AG09319 (cell line): Measurements from ENCODE around the gene GAREM2.

ENCODE experiments used
- DNase-seq: peaks from one replicate; pipeline ENCODE4 v3.0.0-alpha.2; 2010; ENCODE audit warnings: low read depth; ENCODE audit errors: extremely low read depth
- CTCF ChIP-seq: IDR thresholded peaks from 2 replicates; pipeline ENCODE4 v1.5.1; 2011; ENCODE audit warnings: low read depth, mild to moderate bottlenecking, inconsistent platforms, low read length, moderate library complexity

The GAREM2 gene

GRCh38 chr2:26172871-26173775 is at the start of gene GAREM2:
Gene GAREM2 (plus strand): TSS chr2:26173088. CDS start chr2:26173221, 133 bp downstream.
- no peak for TF ChIP-seq CTCF
- DNase-seq: no peak

GRCh38 chr2:26123426-26123825 is 49.5 kb upstream of the GAREM2 start:
- TF ChIP-seq CTCF: no peak
- no peak for DNase-seq

GRCh38 chr2:26126074-26126473 is 46.8 kb upstream of the GAREM2 start:
- no peak for TF ChIP-seq CTCF
- DNase-seq: peak; percentile 7

- no peak for DNase-seq
- no peak for TF ChIP-seq CTCF
These were observed 44.7 kb upstream of the GAREM2 start for GRCh38 chr2:26128176-26128575.

- no peak for TF ChIP-seq CTCF
- no peak for DNase-seq
These were observed 42.1 kb upstream of the GAREM2 start for GRCh38 chr2:26130763-26131162.

- no peak for TF ChIP-seq CTCF
- DNase-seq: no peak
These were observed 36.4 kb upstream of the GAREM2 start for GRCh38 chr2:26136451-26136850.
